SKM-1 (cell line): ENCODE measurements around the gene TEKT5.

ENCODE experiments used
- DNase-seq: peaks from one replicate; lab custom pipeline; 2025; ENCODE audit not compliant: unreplicated experiment; lab: John Stamatoyannopoulos, UW

Gene TEKT5

DNA sequence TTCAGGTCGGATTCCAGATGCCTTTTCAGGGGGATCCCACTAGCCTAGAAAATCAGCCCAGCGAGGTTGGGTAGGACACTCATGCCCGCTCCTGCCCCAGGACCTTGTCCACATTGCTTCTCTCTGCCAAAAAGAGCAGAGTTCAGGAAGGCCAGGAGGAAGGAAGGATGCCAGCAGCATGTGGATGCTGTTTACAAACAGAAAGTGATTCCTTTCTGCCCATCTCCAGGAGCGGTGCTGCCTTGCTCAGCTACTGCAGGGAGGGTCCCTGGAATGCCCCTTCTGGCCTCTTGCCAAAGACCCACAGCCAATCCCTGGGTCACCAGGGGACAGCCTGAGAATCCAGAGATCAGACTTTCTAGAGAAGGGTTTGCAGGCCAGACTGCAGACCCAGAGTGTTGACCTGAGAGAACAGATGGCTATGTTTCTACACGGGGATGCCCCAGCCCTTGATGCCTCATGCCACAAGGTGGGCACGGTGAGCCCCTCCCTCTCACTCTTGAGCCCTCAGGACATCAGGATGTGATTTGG lies 82.0 kb downstream of the TEKT5 start:
- DNase-seq: no peak

DNA sequence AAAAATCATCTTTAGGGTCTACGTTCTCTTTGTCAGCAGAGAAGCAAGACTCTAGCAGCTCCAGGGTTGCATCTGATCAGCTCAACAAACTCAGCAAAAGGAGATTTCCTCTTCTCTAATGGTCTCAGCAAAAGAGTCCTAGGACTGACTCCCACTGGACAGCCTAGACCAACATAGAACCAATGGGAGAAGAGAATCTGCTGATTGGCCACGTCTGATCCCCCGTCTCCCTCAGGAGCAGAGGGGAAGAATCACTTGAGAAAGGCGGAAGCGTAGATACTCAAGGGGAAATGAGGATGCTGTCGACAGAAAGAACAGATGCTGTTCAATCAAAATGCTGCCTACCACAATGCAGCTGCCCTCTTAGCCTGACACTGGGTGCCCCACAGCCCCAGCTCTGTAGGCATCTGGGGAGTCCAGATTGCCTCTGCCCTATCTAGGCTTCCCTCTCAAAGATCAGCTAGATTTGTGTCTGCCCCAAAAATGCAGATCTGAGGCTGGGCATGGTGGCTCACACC lies 82.8 kb downstream of the TEKT5 start:
- DNase-seq: no peak

DNA sequence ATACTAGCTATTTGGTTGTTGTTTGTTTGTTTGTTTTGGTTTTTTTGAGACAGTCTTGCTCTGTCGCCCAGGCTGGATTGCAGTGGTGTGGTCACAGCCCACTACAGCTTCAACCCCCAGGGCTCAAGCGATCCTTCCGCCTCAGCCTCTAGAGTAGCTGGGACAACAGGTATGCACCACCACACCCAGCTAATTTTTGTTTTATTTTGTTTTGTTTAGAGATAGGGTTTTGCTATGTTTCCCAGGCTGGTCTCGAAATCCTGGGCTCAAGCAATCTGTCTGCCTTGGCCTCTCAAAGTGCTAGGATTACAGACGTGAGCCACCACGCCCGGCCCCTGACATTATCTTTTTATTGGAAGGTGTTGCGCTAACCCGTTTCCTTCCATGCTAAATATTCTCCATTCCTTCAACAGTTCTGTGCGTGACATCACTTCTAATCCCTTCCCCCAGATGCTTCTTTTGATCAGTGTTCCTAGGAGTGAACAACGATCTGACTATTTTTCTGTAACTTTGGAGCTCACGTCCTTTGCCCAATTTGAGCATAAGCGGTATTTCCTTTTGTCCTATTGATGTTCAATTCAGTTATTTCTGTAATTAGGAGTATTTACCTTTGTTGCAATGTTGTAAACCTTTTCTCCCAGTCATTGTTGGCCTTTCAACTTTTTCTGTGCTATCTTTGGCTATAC lies 84.1 kb downstream of the TEKT5 start:
- DNase-seq: no peak

GRCh38 chr16:10609402-10609774 lies 85.3 kb downstream of the TEKT5 start:
- DNase-seq: no peak

- no peak for DNase-seq
Measured at GRCh38 chr16:10608687-10609401, 85.9 kb downstream of the TEKT5 start.

GRCh38 chr16:10607157-10607556 lies 87.6 kb downstream of the TEKT5 start:
- DNase-seq: no peak

DNA sequence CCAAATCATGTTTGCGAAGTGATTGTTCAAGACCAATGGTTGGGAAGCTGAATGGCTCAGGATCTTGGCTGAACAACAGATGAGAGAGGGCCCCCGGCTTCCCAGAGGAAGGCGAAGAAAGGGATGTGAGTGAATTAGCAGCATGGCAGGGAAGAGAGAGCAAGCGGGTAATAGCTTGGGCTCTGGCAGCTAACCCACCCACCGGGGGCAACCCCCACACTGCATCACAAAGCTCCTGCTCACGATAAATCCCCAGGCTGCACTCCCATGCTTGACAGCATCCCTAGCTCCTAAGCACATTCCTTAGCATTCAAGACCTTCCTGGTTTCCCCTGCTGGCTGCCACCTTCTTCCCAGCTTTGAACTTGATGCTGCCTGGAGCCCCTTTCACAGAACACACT lies 88.1 kb downstream of the TEKT5 start:
- no peak for DNase-seq

DNA sequence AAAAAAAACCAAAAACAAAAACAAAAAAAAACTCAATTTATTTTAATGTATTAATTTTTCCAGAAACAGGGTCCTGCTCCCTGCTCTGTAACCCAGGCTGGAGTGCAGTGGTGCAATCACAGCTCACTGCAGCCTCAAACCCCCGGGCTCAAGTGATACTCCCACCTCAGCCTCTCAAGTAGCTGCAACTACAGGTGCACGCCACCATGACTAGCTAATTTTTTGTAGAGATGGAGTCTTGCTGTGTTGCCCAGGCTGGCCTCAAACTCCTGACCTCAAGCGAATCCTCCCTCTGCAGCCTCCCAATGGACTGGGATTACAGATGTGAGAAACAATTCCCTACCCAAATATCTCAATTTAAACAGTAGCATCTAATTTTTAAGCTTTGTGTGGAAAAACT lies 89.1 kb downstream of the TEKT5 start:
- no peak for DNase-seq

DNA sequence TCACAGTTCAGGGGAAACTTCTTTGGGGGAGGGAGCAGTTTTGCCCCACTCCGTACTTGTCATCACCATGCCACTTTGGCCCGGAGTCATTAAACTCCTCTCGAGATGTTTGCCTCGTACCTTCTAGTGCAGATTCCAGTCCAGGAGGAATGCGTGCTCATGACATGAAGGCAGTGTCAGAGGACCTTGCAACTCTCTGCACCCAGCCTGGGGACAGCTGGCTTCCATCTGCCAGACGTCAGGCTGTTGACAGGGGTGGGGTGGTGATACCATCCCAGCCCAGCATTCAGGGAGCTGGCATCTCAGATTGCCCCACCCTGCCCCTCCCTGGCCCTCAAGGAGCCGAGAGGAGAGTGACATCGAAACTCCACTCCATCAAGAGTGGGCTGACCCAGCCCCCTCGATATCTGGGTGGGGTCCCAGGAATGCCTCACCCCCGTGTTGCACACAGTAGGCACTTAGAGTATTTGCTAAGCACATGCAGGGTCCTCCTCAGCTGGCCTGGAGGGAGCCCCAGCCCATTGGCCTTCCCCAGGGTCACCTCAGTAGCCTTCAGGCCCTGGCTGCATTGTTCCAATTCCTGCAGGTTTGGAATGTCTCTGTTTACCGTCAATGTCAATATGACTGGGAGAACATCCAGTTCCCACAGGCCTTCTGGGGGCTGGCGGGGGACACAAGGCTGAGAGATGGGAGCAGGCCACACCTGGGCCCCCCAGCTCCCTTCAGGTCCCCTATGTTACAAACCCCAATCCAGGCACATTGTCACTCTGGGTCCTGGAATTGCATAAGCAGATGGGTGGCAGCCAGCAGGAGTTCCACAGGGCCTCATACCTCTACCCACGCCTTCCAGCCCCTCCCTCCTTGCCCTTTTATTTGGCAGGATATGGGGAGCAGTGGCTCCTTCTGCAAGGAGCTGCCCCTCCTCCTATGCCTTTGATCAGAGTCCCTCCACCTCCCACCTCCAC lies 93.0 kb downstream of the TEKT5 start:
- DNase-seq: no peak

DNA sequence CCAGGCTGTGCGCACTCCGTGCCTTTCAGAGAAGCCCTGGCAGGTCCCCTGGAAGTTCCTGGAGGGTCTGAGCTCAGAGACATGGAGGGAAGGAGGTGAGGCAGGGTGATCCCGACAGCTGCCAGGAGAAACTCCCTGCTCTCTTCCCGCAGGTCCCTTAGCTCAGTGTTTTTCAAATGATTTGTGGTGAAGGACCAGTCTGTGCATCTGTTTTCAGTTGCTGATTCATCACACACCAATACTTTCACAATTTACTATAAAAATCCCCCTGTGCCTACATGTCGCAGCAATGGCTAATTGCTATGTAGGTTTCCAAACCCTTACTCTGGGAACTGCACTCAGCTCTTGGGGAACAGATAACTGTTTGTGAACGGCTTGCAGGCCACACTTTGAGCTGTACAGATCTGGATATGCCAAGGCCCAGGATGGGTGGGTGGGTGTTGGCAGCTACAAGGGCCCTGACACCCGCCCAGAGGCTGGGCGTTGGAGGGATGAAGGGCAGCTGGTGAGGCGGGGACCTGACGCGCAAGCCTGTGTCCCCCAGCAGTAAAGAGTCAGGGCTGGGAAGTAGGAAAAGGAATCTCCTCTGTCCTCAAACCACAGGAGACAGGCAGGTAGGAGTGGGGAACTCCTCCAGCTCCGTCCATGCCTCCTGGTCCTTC lies 93.8 kb downstream of the TEKT5 start:
- no peak for DNase-seq

- DNase-seq: no peak
Measured at GRCh38 chr16:10599626-10600025, 95.1 kb downstream of the TEKT5 start.

DNA sequence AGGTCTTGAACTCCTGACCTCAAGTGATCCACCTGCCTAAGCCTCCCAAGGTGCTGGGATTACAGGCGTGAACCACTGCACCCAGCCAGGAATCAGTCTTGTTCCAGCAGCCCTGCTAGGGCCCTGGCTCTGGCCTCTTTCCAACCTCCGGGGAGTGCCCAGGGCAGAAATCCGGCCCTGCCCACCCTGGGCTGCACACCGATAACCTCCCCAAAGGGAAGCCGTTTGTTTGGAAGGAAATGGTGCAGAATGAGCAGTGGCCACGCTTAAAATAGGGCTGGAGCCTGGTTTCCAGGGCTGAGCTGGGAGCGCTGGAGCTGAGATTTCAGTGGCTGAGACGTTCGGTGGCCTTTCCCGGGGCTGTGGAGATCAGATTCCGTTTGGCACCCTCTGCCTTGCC lies 96.6 kb downstream of the TEKT5 start:
- DNase-seq: no peak

DNA sequence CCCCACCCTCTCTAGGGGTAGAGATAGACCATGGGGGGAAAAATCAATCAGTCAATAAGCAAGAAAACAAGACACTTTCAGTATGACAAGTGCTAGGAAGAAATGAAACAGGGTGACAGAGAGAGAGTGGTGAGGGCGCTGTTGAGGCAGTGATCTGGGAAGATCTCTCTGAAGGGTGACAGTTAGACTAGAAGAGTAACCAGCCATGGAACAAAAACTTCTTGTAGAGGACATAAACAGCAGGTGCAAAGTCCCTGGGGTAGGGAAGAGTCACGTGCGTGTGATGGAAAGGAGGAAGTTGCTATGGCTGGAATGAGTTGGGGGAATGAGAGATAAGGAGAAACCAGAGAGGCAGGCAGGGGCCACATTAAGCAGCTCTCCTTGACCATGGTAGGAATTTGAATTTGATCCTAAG lies 97.5 kb downstream of the TEKT5 start:
- no peak for DNase-seq

GRCh38 chr16:10594312-10594950 lies 100.3 kb downstream of the TEKT5 start:
- DNase-seq: no peak

- DNase-seq: no peak
Measured at GRCh38 chr16:10592611-10593010, 102.1 kb downstream of the TEKT5 start.

DNA sequence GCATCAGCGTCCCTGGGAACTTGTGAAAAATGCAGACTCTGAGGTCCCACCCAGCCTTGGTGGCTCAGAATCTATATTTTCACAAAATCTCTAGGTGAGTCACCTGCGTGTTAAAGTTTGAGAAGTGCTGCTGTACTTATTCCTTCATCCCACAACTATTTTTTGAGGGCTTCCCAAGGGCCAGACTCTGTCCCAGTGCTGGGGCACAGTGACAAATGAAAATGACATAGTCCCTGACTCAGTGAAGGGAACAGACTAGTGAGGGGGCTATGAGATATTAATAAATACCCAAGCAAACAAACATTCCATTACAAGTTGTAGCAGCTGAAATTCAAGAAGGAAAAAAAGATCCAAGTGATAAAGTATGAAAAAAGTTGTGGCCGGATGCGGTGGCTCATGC lies 104.4 kb downstream of the TEKT5 start:
- DNase-seq: no peak

DNA sequence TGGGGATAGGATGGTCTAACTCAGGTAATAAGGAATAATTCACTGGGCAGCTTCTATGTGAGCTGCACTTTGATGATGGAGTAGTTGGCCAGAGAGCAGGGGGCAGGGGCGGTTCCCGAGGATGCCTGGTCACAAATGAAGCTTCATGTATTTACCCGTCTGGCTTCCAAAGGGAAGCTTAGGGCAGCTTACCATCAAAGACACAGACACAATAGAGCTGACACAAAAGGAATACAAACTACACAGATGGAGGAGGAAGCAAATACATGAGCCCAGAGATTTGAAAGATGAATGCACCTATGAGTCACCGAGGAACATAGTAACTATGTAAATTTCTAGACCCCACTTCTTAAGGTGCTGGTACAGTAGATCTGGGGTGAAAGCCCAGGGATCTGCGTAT lies 105.6 kb downstream of the TEKT5 start:
- no peak for DNase-seq

- no peak for DNase-seq
Measured at GRCh38 chr16:10587622-10588021, 107.1 kb downstream of the TEKT5 start.

GRCh38 chr16:10584981-10585438 lies 109.7 kb downstream of the TEKT5 start:
- no peak for DNase-seq

GRCh38 chr16:10583269-10583668 lies 111.5 kb downstream of the TEKT5 start:
- DNase-seq: no peak
